ENCODE measurements around the gene UMODL1. TPM values are rescaled to one million over a fixed set of nuclear protein-coding genes. Genes with fewer than 3 reads are reported as not detected.

Gene UMODL1
- total RNA-seq, 6 donors from 2014 or later: 0.07 to 6.3 (median 0.59) TPM; not detected in 1

DNA sequence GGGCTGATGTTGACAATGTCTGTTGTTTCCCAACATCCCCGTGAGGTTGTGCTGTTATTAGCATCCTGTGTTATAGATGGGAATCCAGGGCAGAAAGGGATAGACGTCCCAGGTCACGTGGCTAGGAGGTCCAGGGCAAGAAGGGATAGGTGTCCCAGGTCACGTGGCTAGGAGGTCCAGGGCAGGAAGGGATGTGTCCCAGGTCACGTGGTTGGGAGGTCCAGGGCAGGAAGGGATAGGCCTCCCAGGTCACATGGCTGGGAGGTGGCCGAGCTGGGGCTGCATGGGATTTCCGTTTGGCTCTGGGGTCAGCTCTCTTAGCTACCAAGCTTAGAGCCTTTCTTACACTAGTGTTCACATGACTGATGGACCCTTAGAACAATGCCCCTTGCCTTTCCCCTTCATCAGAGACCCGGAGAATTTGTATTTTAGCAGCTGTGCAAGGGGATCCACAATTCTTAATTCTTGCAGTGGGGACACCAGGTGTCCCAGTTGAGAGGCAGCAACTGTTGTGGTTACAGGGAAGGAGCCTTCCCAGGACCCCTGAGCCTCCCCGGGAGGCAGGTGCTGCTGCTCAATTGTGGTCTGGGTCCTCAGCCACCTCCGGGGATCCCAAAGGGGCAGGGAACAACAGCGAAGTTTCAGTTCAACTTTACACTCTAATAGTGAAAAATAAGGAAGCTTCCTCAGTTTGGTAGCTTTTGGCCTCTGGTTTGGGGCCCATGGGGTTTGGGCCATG, 69.2 kb downstream of the UMODL1 start:
- DNase-seq: no peak

DNA sequence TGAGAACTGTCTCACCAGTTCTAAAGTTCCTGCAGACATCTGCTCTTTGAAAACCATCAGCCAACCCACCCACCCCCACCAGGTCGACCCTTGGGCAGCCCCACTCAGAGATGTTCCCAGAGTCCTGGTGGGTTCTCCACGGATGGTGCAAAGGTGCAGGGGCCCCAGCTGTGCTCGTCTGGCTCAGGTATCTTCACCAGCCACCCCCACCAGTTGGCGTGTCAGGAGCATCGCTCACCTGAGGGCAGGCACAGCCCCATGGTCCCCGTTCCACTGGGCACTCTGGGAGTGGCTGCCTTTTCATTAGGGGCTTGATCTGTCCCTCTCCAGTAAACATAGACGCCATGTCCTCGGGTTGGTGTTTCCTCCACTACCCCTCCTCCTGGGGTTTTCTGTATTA, 70.5 kb downstream of the UMODL1 start:
- Histone ChIP-seq H3K36me3 (no peaks in the 10 kb centered on the region), H3K9me3 (no peaks in the 10 kb centered on the region), H3K4me3 (no peak overlapping the region), H3K27me3 (no peaks in the 10 kb centered on the region), H3K27ac (no peak overlapping the region), H3K4me1 (peaks cover 0 to 6% (median 0%) of the 10 kb centered on the region in 4 donors)
- 77 to 80% methylated on average over 7 to 8 of the region's 8 CpGs for WGBS, 2 donors
- ATAC-seq (ENCODE audit: low FRiP score in 2 of 2) (no peak), DNase-seq (no peak)
- TF ChIP-seq POLR2A (IDR thresholded peaks at IDR 0.05) (no peak), POLR2AphosphoS5 (IDR thresholded peaks at IDR 0.05) (no peak), EP300 (IDR thresholded peaks at IDR 0.05) (no peak)
- TF ChIP-seq, protein P1, sequence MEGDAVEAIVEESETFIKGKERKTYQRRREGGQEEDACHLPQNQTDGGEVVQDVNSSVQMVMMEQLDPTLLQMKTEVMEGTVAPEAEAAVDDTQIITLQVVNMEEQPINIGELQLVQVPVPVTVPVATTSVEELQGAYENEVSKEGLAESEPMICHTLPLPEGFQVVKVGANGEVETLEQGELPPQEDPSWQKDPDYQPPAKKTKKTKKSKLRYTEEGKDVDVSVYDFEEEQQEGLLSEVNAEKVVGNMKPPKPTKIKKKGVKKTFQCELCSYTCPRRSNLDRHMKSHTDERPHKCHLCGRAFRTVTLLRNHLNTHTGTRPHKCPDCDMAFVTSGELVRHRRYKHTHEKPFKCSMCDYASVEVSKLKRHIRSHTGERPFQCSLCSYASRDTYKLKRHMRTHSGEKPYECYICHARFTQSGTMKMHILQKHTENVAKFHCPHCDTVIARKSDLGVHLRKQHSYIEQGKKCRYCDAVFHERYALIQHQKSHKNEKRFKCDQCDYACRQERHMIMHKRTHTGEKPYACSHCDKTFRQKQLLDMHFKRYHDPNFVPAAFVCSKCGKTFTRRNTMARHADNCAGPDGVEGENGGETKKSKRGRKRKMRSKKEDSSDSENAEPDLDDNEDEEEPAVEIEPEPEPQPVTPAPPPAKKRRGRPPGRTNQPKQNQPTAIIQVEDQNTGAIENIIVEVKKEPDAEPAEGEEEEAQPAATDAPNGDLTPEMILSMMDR (IDR thresholded peaks at IDR 0.05): no peak

More for the DNA sequence above, 69.2 kb downstream of the UMODL1 start:
- Histone ChIP-seq H3K4me3 (no peak overlapping the region), H3K9me3 (no peaks in the 10 kb centered on the region), H3K27ac (no peak overlapping the region), H3K27me3 (no peaks in the 10 kb centered on the region), H3K4me1 (no peaks in the 10 kb centered on the region), H3K36me3 (no peaks in the 10 kb centered on the region)
- WGBS, 2 donors: 71 to 76% methylated on average over 7 to 11 of the region's 11 CpGs
- TF ChIP-seq POLR2AphosphoS5 (IDR thresholded peaks at IDR 0.05): no peak
- TF ChIP-seq EP300 (IDR thresholded peaks at IDR 0.05): no peak
- TF ChIP-seq, protein P1 (IDR thresholded peaks at IDR 0.05): no peak
- no peak for TF ChIP-seq POLR2A (IDR thresholded peaks at IDR 0.05)
- no peak for ATAC-seq (ENCODE audit: low FRiP score in 2 of 2)

DNA sequence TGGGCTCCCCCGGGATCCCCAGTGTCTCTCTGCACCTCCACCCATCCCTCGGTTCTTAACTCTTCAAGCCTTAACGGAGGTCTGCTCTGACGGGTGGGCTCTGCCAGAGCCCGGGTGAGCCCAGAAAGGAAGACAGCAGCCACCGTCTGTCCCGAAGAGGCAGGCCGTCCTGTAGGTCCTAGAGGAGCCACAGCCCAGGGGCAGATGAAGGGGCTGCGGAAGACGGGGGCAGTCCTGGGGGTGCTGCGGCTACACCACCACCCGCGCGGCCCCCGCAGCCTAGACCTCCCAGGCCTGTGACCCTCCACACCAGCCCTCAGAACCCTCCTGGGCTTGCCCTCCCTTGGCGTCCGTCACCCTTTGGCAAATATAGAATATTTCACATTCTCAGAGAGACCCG, 71.0 kb downstream of the UMODL1 start:
- Histone ChIP-seq H3K27ac (no peak overlapping the region), H3K9me3 (no peaks in the 10 kb centered on the region), H3K27me3 (no peaks in the 10 kb centered on the region), H3K4me1 (peaks cover 0 to 6% (median 0%) of the 10 kb centered on the region in 4 donors), H3K4me3 (no peak overlapping the region), H3K36me3 (no peaks in the 10 kb centered on the region)
- DNase-seq (no peak), ATAC-seq (ENCODE audit: low FRiP score in 2 of 2) (peak in 1 of 2 donors; percentile 17)
- WGBS, 2 donors: 90% methylated on average over 15 to 16 of the region's 18 CpGs
- TF ChIP-seq POLR2AphosphoS5 (IDR thresholded peaks at IDR 0.05) (no peak), EP300 (IDR thresholded peaks at IDR 0.05) (no peak), POLR2A (IDR thresholded peaks at IDR 0.05) (no peak)
- TF ChIP-seq, protein P1 (IDR thresholded peaks at IDR 0.05): no peak

DNA sequence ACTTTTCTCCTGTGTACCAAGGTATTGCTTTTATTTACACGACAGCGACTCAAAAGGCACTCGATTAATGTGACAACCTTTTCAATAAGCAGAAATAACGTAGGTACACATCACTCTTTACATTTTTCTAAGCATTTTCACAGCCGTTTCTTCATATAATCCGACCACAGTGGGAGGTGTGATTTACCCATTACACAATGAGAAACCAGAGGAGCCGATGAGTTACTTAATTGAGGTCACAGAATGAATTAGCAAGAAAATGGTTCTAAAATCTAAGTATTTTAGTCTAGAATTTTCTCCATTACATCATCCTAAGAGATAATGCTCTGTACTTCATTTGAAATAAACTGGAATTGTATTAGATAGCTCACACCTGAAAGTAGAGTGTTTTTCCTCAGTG, 71.5 kb downstream of the UMODL1 start:
- Histone ChIP-seq H3K4me1 (peaks cover 0 to 6% (median 0%) of the 10 kb centered on the region in 4 donors), H3K27ac (no peak overlapping the region), H3K36me3 (no peaks in the 10 kb centered on the region), H3K4me3 (no peak overlapping the region), H3K9me3 (no peaks in the 10 kb centered on the region), H3K27me3 (no peaks in the 10 kb centered on the region)
- TF ChIP-seq POLR2A (IDR thresholded peaks at IDR 0.05) (no peak), POLR2AphosphoS5 (IDR thresholded peaks at IDR 0.05) (no peak), EP300 (IDR thresholded peaks at IDR 0.05) (no peak)
- TF ChIP-seq, protein P1 (IDR thresholded peaks at IDR 0.05): no peak
- DNase-seq (no peak), ATAC-seq (ENCODE audit: low FRiP score in 2 of 2) (no peak)
- 59 to 64% methylated on average over 7 of the region's 7 CpGs for WGBS, 2 donors

DNA sequence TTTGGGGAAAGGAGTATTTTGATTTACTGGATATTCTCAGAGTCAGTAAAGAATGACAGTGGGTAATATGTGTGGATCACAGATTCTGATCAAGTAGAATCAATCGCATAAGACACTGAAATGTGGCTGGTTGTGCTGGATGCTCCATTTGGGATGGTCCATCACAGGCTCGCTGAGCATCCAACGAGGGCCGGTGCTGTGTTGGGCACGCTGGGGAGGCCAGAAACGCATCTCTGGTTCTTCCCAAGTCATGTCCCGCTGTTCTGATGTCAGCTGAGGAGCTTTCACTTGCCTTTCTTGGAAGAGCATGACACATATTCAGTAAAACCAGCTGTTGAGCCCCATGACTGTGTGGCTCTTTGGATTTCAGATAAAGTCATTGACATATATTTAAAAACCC, 72.0 kb downstream of the UMODL1 start:
- TF ChIP-seq POLR2A (IDR thresholded peaks at IDR 0.05) (no peak), POLR2AphosphoS5 (IDR thresholded peaks at IDR 0.05) (no peak), EP300 (IDR thresholded peaks at IDR 0.05) (no peak)
- TF ChIP-seq, protein P1 (IDR thresholded peaks at IDR 0.05): no peak
- H3K4me3 ChIP-seq: no peak overlapping the region
- H3K9me3 ChIP-seq: no peaks in the 10 kb centered on the region
- H3K27ac ChIP-seq: no peak overlapping the region
- ATAC-seq (ENCODE audit: low FRiP score in 2 of 2): no peak
- H3K36me3 ChIP-seq: no peaks in the 10 kb centered on the region
- peaks cover 0 to 6% (median 0%) of the 10 kb centered on the region in 4 donors for H3K4me1 ChIP-seq
- 94 to 97% methylated on average over 7 of the region's 7 CpGs for WGBS, 2 donors
- no peak for DNase-seq
- H3K27me3 ChIP-seq: no peaks in the 10 kb centered on the region
